ENCODE data around the gene VPS4B.

Gene VPS4B

DNA sequence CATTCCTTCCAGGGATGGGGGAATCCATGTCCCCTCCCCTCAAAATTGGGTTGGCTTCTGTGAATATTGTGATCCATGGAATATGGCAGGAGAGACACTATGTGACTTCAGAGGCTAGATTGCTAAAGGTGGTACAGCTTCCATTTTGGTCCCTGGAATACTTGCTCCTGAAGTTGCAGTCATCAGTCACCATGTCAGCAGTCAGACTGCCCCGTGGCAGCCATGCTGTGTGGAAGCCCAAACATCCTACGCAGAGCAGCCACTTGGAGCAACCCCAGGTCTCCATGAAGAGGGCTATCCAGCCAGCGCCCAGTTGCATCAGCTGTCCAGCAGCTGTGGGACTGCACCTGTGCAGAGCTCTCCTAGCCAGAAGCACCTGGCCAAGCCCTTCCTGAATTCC lies 39.4 kb downstream of the VPS4B start:
- DNase-seq (ENCODE audit: low read depth in 1 of 2, low spot score in 1 of 2): no peak
- Histone ChIP-seq H3K27ac (replicated peaks) (no peak overlapping the region), H3K27me3 (ENCODE audit: insufficient read depth, poor library complexity, severe bottlenecking) (no peaks in the 10 kb centered on the region), H3K4me3 (replicated peaks; ENCODE audit: insufficient read depth, low read length) (no peak overlapping the region)
- TF ChIP-seq, protein P1, sequence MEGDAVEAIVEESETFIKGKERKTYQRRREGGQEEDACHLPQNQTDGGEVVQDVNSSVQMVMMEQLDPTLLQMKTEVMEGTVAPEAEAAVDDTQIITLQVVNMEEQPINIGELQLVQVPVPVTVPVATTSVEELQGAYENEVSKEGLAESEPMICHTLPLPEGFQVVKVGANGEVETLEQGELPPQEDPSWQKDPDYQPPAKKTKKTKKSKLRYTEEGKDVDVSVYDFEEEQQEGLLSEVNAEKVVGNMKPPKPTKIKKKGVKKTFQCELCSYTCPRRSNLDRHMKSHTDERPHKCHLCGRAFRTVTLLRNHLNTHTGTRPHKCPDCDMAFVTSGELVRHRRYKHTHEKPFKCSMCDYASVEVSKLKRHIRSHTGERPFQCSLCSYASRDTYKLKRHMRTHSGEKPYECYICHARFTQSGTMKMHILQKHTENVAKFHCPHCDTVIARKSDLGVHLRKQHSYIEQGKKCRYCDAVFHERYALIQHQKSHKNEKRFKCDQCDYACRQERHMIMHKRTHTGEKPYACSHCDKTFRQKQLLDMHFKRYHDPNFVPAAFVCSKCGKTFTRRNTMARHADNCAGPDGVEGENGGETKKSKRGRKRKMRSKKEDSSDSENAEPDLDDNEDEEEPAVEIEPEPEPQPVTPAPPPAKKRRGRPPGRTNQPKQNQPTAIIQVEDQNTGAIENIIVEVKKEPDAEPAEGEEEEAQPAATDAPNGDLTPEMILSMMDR (IDR thresholded peaks at IDR 0.05; ENCODE audit: insufficient read depth, low read length): no peak
- TF ChIP-seq GABPA (IDR thresholded peaks at IDR 0.05; ENCODE audit: low read depth) (no peak), POLR2AphosphoS5 (IDR thresholded peaks at IDR 0.05; ENCODE audit: low read depth) (no peak), SPI1 (IDR thresholded peaks at IDR 0.05; ENCODE audit: borderline replicate concordance, low read depth) (no peak), REST (IDR thresholded peaks at IDR 0.05; ENCODE audit: insufficient replicate concordance, low read depth) (no peak)

- TF ChIP-seq POLR2AphosphoS5 (IDR thresholded peaks at IDR 0.05; ENCODE audit: low read depth) (no peak), SPI1 (IDR thresholded peaks at IDR 0.05; ENCODE audit: borderline replicate concordance, low read depth) (no peak), REST (IDR thresholded peaks at IDR 0.05; ENCODE audit: insufficient replicate concordance, low read depth) (no peak), GABPA (IDR thresholded peaks at IDR 0.05; ENCODE audit: low read depth) (no peak)
- TF ChIP-seq, protein P1 (IDR thresholded peaks at IDR 0.05; ENCODE audit: insufficient read depth, low read length): no peak
- no peak overlapping the region for H3K27ac ChIP-seq (replicated peaks)
- no peak for DNase-seq (ENCODE audit: low read depth in 1 of 2, low spot score in 1 of 2)
- no peak overlapping the region for H3K4me3 ChIP-seq (replicated peaks; ENCODE audit: insufficient read depth, low read length)
- H3K27me3 ChIP-seq (ENCODE audit: insufficient read depth, poor library complexity, severe bottlenecking): no peaks in the 10 kb centered on the region
Measured at GRCh38 chr18:63379639-63379962, 42.7 kb downstream of the VPS4B start.

DNA sequence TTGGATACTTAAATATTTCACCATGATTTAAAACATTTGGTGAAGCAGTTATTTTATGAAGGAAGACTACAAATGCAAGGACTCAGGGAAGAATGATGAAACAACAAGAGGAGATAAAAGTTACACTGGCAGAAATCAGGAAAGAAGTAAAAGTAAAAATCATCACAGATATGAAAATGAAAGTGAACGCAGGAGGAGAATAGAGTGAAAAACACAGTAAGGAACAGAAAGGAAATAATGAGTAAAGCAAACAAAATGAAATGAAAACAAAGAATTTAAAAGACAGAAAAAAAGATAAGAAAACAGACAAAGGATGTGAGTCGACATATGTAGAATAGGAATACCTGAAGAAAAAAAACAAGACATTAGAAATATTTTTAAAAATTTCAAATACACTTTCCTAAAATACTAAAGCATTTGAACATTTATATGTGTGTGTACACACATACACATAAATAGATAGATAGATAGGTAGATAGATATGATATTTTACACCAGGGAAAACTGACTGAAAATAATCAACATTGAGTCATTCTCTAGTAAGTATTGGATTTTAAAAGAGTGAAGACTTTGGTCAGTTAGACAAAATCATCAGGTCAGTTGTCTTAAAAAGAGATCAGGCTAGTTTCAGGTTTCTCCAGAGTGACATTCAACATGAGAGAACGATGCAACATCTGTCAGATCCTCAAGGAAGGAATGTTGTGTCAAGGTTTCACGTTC lies 43.2 kb downstream of the VPS4B start:
- no peak for DNase-seq (ENCODE audit: low read depth in 1 of 2, low spot score in 1 of 2)
- H3K27me3 ChIP-seq (ENCODE audit: insufficient read depth, poor library complexity, severe bottlenecking): no peaks in the 10 kb centered on the region
- TF ChIP-seq SPI1 (IDR thresholded peaks at IDR 0.05; ENCODE audit: borderline replicate concordance, low read depth) (no peak), POLR2AphosphoS5 (IDR thresholded peaks at IDR 0.05; ENCODE audit: low read depth) (no peak), GABPA (IDR thresholded peaks at IDR 0.05; ENCODE audit: low read depth) (no peak)
- H3K27ac ChIP-seq (replicated peaks): no peak overlapping the region
- no peak overlapping the region for H3K4me3 ChIP-seq (replicated peaks; ENCODE audit: insufficient read depth, low read length)

- Histone ChIP-seq H3K4me3 (replicated peaks; ENCODE audit: insufficient read depth, low read length) (no peak overlapping the region), H3K27ac (replicated peaks) (no peak overlapping the region), H3K27me3 (ENCODE audit: insufficient read depth, poor library complexity, severe bottlenecking) (no peaks in the 10 kb centered on the region)
- no peak for TF ChIP-seq SPI1 (IDR thresholded peaks at IDR 0.05; ENCODE audit: borderline replicate concordance, low read depth)
- TF ChIP-seq REST (IDR thresholded peaks at IDR 0.05; ENCODE audit: insufficient replicate concordance, low read depth): no peak
- DNase-seq (ENCODE audit: low read depth in 1 of 2, low spot score in 1 of 2): no peak
Measured at GRCh38 chr18:63377275-63377980, 44.8 kb downstream of the VPS4B start.
